Naive thymus-derived CD4-positive, alpha-beta T cell (primary cell): ENCODE results near the gene VGLL4. TPM values are rescaled to one million over a fixed set of nuclear protein-coding genes. Genes with fewer than 3 reads are reported as not detected.
A peak's percentile ranks its signal among the peaks of the same experiment; 100 is the strongest.

Experiments
- ATAC-seq: fragments of 150-1000 bp; cut with Tn5 transposase; 2 replicates; pipeline ENCODE4 v1.10.0; 2021; ENCODE audit warnings: mild to moderate bottlenecking, moderate library complexity
- CTCF ChIA-PET: fragments of 350-600 bp; sonication (Branson Sonifier 250); formaldehyde crosslinking; loops from one replicate; lab custom pipeline; 2021; ENCODE audit warnings: antibody characterized with exemption; lab: Charles Lee
- POLR2A ChIA-PET: fragments of 350-600 bp; sonication (Branson Sonifier 250); formaldehyde crosslinking; loops from one replicate; lab custom pipeline; 2021; ENCODE audit warnings: antibody characterized with exemption, inconsistent platforms; lab: Charles Lee
- DNase-seq, 9 donors: peaks; one replicate each; pipeline versions ENCODE4 v3.0.0 to v3.0.0-alpha.2; 2020 to 2022; ENCODE audit warnings: mixed read lengths in 1 of 9
- H3K27ac ChIP-seq: one replicate; pipeline ENCODE4 v1.7.0; 2013; ENCODE audit warnings: mild to moderate bottlenecking, low read depth, low read length, moderate library complexity
- H3K27me3 ChIP-seq, 2 donors: one replicate each; pipeline ENCODE4 v1.7.0; 2013; ENCODE audit warnings: low read length in 2 of 2, mild to moderate bottlenecking in 2 of 2, moderate library complexity in 2 of 2; ENCODE audit not compliant: control insufficient read depth in 2 of 2, insufficient read depth in 2 of 2
- H3K36me3 ChIP-seq, 3 experiments: 1 replicate in 2 of 3; 2 replicates in 1 of 3; pipeline ENCODE4 v1.7.0; 2013; ENCODE audit warnings: low read length in 3 of 3, mild to moderate bottlenecking in 3 of 3, moderate library complexity in 1 of 3; ENCODE audit not compliant: insufficient read depth in 3 of 3, control insufficient read depth in 2 of 3
- H3K4me1 ChIP-seq, 2 donors: one replicate each; pipeline ENCODE4 v1.7.0; 2013; ENCODE audit warnings: low read length in 2 of 2, mild to moderate bottlenecking in 2 of 2, moderate library complexity in 1 of 2; ENCODE audit not compliant: control insufficient read depth in 2 of 2, insufficient read depth in 2 of 2
- H3K4me3 ChIP-seq: 2 replicates; pipeline ENCODE4 v1.7.0; 2013; ENCODE audit warnings: mild to moderate bottlenecking, low read length
- H3K9me3 ChIP-seq, 3 experiments: 1 replicate in 2 of 3; 2 replicates in 1 of 3; pipeline ENCODE4 v1.7.0; 2013; ENCODE audit warnings: low read length in 3 of 3; ENCODE audit not compliant: control insufficient read depth in 2 of 3
- H3K27ac Mint-ChIP-seq, 9 donors: one replicate each; pipeline ENCODE4 v1.8.0; 2020 to 2022; ENCODE audit warnings: mixed read lengths in 9 of 9, mild to moderate bottlenecking in 8 of 9, moderate library complexity in 5 of 9, inconsistent platforms in 2 of 9
- H3K27me3 Mint-ChIP-seq, 5 donors: one replicate each; pipeline ENCODE4 v1.8.0; 2021 to 2022; ENCODE audit warnings: mixed read lengths in 5 of 5, mild to moderate bottlenecking in 1 of 5
- H3K36me3 Mint-ChIP-seq, 5 donors: one replicate each; pipeline ENCODE4 v1.8.0; 2020 to 2022; ENCODE audit warnings: mixed read lengths in 5 of 5, mild to moderate bottlenecking in 3 of 5, inconsistent platforms in 1 of 5
- H3K4me1 Mint-ChIP-seq, 7 donors: one replicate each; pipeline ENCODE4 v1.8.0; 2020 to 2022; ENCODE audit warnings: mixed read lengths in 7 of 7, mild to moderate bottlenecking in 3 of 7, inconsistent platforms in 1 of 7
- H3K4me3 Mint-ChIP-seq, 10 donors: one replicate each; pipeline ENCODE4 v1.8.0; 2020 to 2022; ENCODE audit warnings: mild to moderate bottlenecking in 10 of 10, mixed read lengths in 10 of 10, moderate library complexity in 6 of 10, inconsistent platforms in 2 of 10
- H3K9me3 Mint-ChIP-seq, 11 donors: one replicate each; pipeline ENCODE4 v1.8.0; 2020 to 2022; ENCODE audit warnings: mixed read lengths in 11 of 11, mild to moderate bottlenecking in 4 of 11, inconsistent platforms in 1 of 11, moderate library complexity in 1 of 11
- intact Hi-C, 2 donors: fragments of 100-400 bp; cut with micrococcal nuclease; formaldehyde crosslinking; loops; one replicate each; pipeline ENCODE4 v1.15.1; 2023
- polyA plus RNA-seq, 2 donors: library from polyadenylated mRNA; unstranded; fragments of 300-500 nt; fragmentation: Illumina TruSeq; gene quantifications; one replicate each; pipeline ENCODE4 v1.2.3, GENCODE V29; 2021
- total RNA-seq, 6 experiments: library from RNA in 5 of 6; stranded (reverse) in 5 of 6; gene quantifications; 1 replicate in 5 of 6; 2 replicates in 1 of 6; pipeline ENCODE4 v1.2.3 and lab custom pipeline; 2021 to 2026

The VGLL4 gene
- total and polyA plus RNA-seq, 7 experiments from 2014 or later: 18.6 to 44.8 (median 23.8) TPM

DNA sequence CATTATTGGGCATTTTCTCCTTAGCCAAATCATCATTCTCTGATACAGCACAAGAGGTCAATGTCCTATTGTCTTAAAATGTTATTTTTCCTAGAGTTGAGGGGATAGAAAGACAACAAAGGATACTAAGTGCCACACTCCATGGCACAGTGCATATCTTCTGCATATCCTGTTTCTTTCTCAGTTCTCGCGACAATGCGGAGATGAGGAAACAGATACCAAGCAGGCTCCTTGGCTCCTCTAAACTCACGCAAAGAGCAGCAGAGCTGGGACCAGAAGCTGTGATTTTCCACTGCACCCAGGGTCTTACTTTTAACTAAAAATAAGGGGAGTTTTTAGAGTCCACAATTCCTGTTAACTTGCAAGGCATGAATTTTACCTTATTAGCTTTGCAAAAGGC lies 10.5 kb upstream of the VGLL4 start:
- Mint-ChIP-seq H3K9me3 (peaks cover 0 to 3% (median 0%) of the 10 kb centered on the region in 11 donors), H3K36me3 (no peaks in the 10 kb centered on the region), H3K27ac (no peak overlapping the region), H3K4me3 (no peak overlapping the region), H3K4me1 (peaks cover 0 to 13% (median 4%) of the 10 kb centered on the region in 7 donors), H3K27me3 (peaks cover 0 to 12% (median 0%) of the 10 kb centered on the region in 5 donors)
- intact Hi-C loops: loop anchor here in 1 of 2 donors (5.0 kb wide), 1 partner anchor 897 kb away; no protein-coding TSS in a partner anchor
- ATAC-seq: no peak
- DNase-seq: no peak
- Histone ChIP-seq H3K36me3 (no peaks in the 10 kb centered on the region), H3K27me3 (no peaks in the 10 kb centered on the region), H3K4me1 (no peaks in the 10 kb centered on the region), H3K9me3 (no peaks in the 10 kb centered on the region), H3K4me3 (no peak overlapping the region), H3K27ac (no peak overlapping the region)
- ChIA-PET CTCF (interaction anchor here (2.6 kb wide), 1 partner anchor 275 kb away, joined by 9 read pairs; no protein-coding TSS in a partner anchor), POLR2A (no interaction called here)

GRCh38 chr3:11653298-11654055 lies 9.8 kb upstream of the VGLL4 start:
- intact Hi-C loops: loop anchor here (1.0 to 5.0 kb wide), 2 partner anchors 151 to 896 kb away; no protein-coding TSS in a partner anchor
- H3K4me3 Mint-ChIP-seq: no peak overlapping the region
- Histone ChIP-seq H3K27me3 (no peaks in the 10 kb centered on the region), H3K4me1 (no peaks in the 10 kb centered on the region), H3K9me3 (no peaks in the 10 kb centered on the region), H3K27ac (no peak overlapping the region), H3K4me3 (no peak overlapping the region), H3K36me3 (no peaks in the 10 kb centered on the region)
- peaks cover 0 to 3% (median 0%) of the 10 kb centered on the region in 11 donors for H3K9me3 Mint-ChIP-seq
- H3K27me3 Mint-ChIP-seq: peaks cover 0 to 15% (median 0%) of the 10 kb centered on the region in 5 donors
- DNase-seq (no peak), ATAC-seq (no peak)
- POLR2A ChIA-PET: no interaction called here
- CTCF ChIA-PET: interaction anchor here (0.6 to 2.6 kb wide), 3 partner anchors 12 to 318 kb away, joined by 3 to 9 read pairs (median 3); no protein-coding TSS in a partner anchor
- H3K4me1 Mint-ChIP-seq: peaks cover 0 to 13% (median 4%) of the 10 kb centered on the region in 7 donors
- H3K36me3 Mint-ChIP-seq: no peaks in the 10 kb centered on the region
- H3K27ac Mint-ChIP-seq: no peak overlapping the region

DNA sequence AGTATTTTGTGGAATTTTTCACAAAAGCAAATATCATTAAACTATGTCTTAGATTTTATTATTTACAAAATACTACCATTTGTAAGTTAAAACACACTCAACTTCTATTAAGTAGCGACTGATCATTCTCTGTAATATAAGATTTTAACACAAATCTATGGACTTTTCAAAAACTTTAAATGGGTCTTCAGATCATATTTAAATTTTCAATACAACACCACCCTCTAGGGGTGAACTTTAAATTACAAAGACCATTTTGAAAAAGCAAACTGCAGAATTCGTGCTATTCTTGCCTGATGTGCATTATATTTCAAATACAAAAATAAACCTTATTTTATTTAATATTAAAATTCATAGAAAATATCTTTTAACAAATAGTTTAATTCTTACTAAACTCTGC lies 8.2 kb upstream of the VGLL4 start:
- H3K4me3 ChIP-seq: no peak overlapping the region
- H3K36me3 Mint-ChIP-seq: no peaks in the 10 kb centered on the region
- CTCF ChIA-PET: interaction anchor here (0.6 to 3.1 kb wide), 12 partner anchors 12 to 1116 kb away, joined by 3 to 35 read pairs (median 4); no protein-coding TSS in a partner anchor
- H3K9me3 ChIP-seq: no peaks in the 10 kb centered on the region
- no peak overlapping the region for H3K27ac ChIP-seq
- no peaks in the 10 kb centered on the region for H3K4me1 ChIP-seq
- peaks cover 0 to 28% (median 0%) of the 10 kb centered on the region in 5 donors for H3K27me3 Mint-ChIP-seq
- H3K36me3 ChIP-seq: no peaks in the 10 kb centered on the region
- DNase-seq (peak in 7 of 9 donors; percentile 23 to 55 (median 48)), ATAC-seq (peak; percentile 41)
- peaks cover 0 to 3% (median 0%) of the 10 kb centered on the region in 11 donors for H3K9me3 Mint-ChIP-seq
- H3K27me3 ChIP-seq: no peaks in the 10 kb centered on the region
- H3K4me1 Mint-ChIP-seq: peaks cover 0 to 13% (median 4%) of the 10 kb centered on the region in 7 donors
- POLR2A ChIA-PET: no interaction called here
- H3K27ac Mint-ChIP-seq: no peak overlapping the region
- intact Hi-C loops: loop anchor here (1.0 to 5.0 kb wide), 3 partner anchors 273 to 895 kb away; no protein-coding TSS in a partner anchor
- H3K4me3 Mint-ChIP-seq: no peak overlapping the region

GRCh38 chr3:11651477-11651876 lies 7.8 kb upstream of the VGLL4 start:
- H3K4me1 ChIP-seq: no peaks in the 10 kb centered on the region
- Mint-ChIP-seq H3K4me1 (peaks cover 0 to 9% (median 4%) of the 10 kb centered on the region in 7 donors), H3K27me3 (peaks cover 0 to 29% (median 0%) of the 10 kb centered on the region in 5 donors), H3K4me3 (no peak overlapping the region), H3K36me3 (no peaks in the 10 kb centered on the region), H3K27ac (no peak overlapping the region), H3K9me3 (peaks cover 0 to 3% (median 0%) of the 10 kb centered on the region in 11 donors)
- no peak overlapping the region for H3K4me3 ChIP-seq
- POLR2A ChIA-PET: no interaction called here
- H3K9me3 ChIP-seq: no peaks in the 10 kb centered on the region
- ATAC-seq (no peak), DNase-seq (no peak)
- H3K27me3 ChIP-seq: no peaks in the 10 kb centered on the region
- CTCF ChIA-PET: interaction anchor here (0.5 to 3.1 kb wide), 15 partner anchors 12 to 1578 kb away, joined by 3 to 35 read pairs (median 3); no protein-coding TSS in a partner anchor
- intact Hi-C loops: loop anchor here in 1 of 2 donors (5.0 kb wide), 1 partner anchor 894 kb away; no protein-coding TSS in a partner anchor
- H3K27ac ChIP-seq: no peak overlapping the region
- no peaks in the 10 kb centered on the region for H3K36me3 ChIP-seq

DNA sequence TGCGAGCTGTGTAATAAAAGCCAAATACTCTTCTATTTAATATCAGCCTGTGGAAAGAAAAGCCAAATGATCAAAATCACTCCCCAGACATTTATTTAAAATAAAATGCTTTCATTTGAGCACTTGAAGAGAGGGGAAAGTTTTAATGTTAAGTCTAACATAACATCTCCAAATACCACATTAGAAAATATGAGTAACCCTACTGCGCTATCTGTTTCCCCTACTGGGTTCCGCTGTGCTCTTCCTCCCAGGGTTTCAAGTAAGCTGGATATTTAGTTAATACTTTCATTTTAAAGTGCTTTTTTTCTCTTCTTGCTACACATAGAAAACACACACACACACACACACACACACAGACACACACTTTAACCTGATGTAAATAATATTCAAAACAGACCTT lies 6.7 kb upstream of the VGLL4 start:
- CTCF ChIA-PET: interaction anchor here (0.8 to 3.1 kb wide), 6 partner anchors 9 to 412 kb away, joined by 3 to 35 read pairs (median 4); no protein-coding TSS in a partner anchor
- H3K4me1 ChIP-seq: no peaks in the 10 kb centered on the region
- peaks cover 0 to 1% (median 0%) of the 10 kb centered on the region in 7 donors for H3K4me1 Mint-ChIP-seq
- POLR2A ChIA-PET: no interaction called here
- no peaks in the 10 kb centered on the region for H3K9me3 ChIP-seq
- no peak for ATAC-seq
- no peak overlapping the region for H3K4me3 Mint-ChIP-seq
- H3K4me3 ChIP-seq: no peak overlapping the region
- H3K27ac Mint-ChIP-seq: peak overlapping the region in 1 of 9 donors; percentile 8
- intact Hi-C loops: loop anchor here in 1 of 2 donors (5.0 kb wide), 1 partner anchor 893 kb away; no protein-coding TSS in a partner anchor
- H3K27me3 Mint-ChIP-seq: peaks cover 0 to 29% (median 0%) of the 10 kb centered on the region in 5 donors
- no peaks in the 10 kb centered on the region for H3K36me3 Mint-ChIP-seq
- H3K27me3 ChIP-seq: no peaks in the 10 kb centered on the region
- peaks cover 0 to 3% (median 0%) of the 10 kb centered on the region in 11 donors for H3K9me3 Mint-ChIP-seq
- no peaks in the 10 kb centered on the region for H3K36me3 ChIP-seq
- DNase-seq: no peak
- no peak overlapping the region for H3K27ac ChIP-seq

GRCh38 chr3:11648735-11649134 lies 5.0 kb upstream of the VGLL4 start:
- Histone ChIP-seq H3K9me3 (no peaks in the 10 kb centered on the region), H3K36me3 (no peaks in the 10 kb centered on the region), H3K4me1 (no peaks in the 10 kb centered on the region), H3K27me3 (no peaks in the 10 kb centered on the region), H3K27ac (no peak overlapping the region), H3K4me3 (no peak overlapping the region)
- ATAC-seq (no peak), DNase-seq (no peak)
- H3K4me3 Mint-ChIP-seq: no peak overlapping the region
- H3K36me3 Mint-ChIP-seq: no peaks in the 10 kb centered on the region
- intact Hi-C loops: no loop called here
- H3K27me3 Mint-ChIP-seq: peaks cover 0 to 31% (median 0%) of the 10 kb centered on the region in 5 donors
- POLR2A ChIA-PET: no interaction called here
- CTCF ChIA-PET: interaction anchor here (1.6 kb wide), 1 partner anchor 270 kb away, joined by 10 read pairs; no protein-coding TSS in a partner anchor
- no peak overlapping the region for H3K27ac Mint-ChIP-seq
- H3K4me1 Mint-ChIP-seq: peaks cover 2 to 8% (median 5%) of the 10 kb centered on the region in 7 donors
- H3K9me3 Mint-ChIP-seq: peaks cover 0 to 3% (median 0%) of the 10 kb centered on the region in 11 donors
